Stimulated activated CD8-positive, alpha-beta memory T cell treated with anti-CD3 and anti-CD28 coated beads, Interleukin-7, amount 100 ng/mL, for 48 hours (primary cell): Measurements from ENCODE around the gene ECI2.
"Not testable (repeated sequence)": the region's sequence is repeated elsewhere in the genome, so short reads cannot be mapped to it uniquely, and the experiment has no call there.

ENCODE experiments used
- DNase-seq, 2 donors: peaks; one replicate each; pipeline ENCODE4 v3.0.0-alpha.2; 2020; ENCODE audit warnings: low read depth in 1 of 2; ENCODE audit errors: extremely low read depth in 1 of 2

Gene ECI2

GRCh38 chr6:4139272-4139671 is 3.9 kb upstream of the ECI2 start:
- no peak for DNase-seq

- DNase-seq = no peak
Observed at GRCh38 chr6:4138186-4138585, 2.8 kb upstream of the ECI2 start.

GRCh38 chr6:4136354-4136831 is 1.0 kb upstream of the ECI2 start:
- no peak for DNase-seq

GRCh38 chr6:4135665-4136353 is 434 bp upstream of the ECI2 start:
- DNase-seq = peak; percentile 85 to 87

- DNase-seq = peak in 1 of 2 donors; percentile 22
Observed at GRCh38 chr6:4133941-4134838, 1.2 kb downstream of the ECI2 start.

- no peak for DNase-seq
Observed at GRCh38 chr6:4130357-4130987, 4.9 kb downstream of the ECI2 start.

- no peak for DNase-seq
Observed at GRCh38 chr6:4129446-4129845, 5.9 kb downstream of the ECI2 start.

- no peak for DNase-seq
Observed at GRCh38 chr6:4128748-4129147, 6.6 kb downstream of the ECI2 start.

- DNase-seq = no peak
Observed at GRCh38 chr6:4128072-4128471, 7.3 kb downstream of the ECI2 start.

- no peak for DNase-seq
Observed at GRCh38 chr6:4125933-4126864, 9.2 kb downstream of the ECI2 start.

GRCh38 chr6:4125500-4125899 is 9.9 kb downstream of the ECI2 start:
- no peak for DNase-seq

GRCh38 chr6:4124351-4124750 is 11.0 kb downstream of the ECI2 start:
- no peak for DNase-seq

GRCh38 chr6:4115741-4116140 is 19.6 kb downstream of the ECI2 start:
- no peak for DNase-seq

GRCh38 chr6:4114123-4114522 is 21.3 kb downstream of the ECI2 start:
- no peak for DNase-seq

GRCh38 chr6:4113649-4114048 is 21.7 kb downstream of the ECI2 start:
- DNase-seq = no peak

- no peak for DNase-seq
Observed at GRCh38 chr6:4112366-4112765, 23.0 kb downstream of the ECI2 start.

- not testable (repeated sequence) for DNase-seq
Observed at GRCh38 chr6:4109363-4109815, 26.0 kb downstream of the ECI2 start.

GRCh38 chr6:4108561-4109093 is 26.7 kb downstream of the ECI2 start:
- no peak for DNase-seq

- DNase-seq = no peak
Observed at GRCh38 chr6:4107873-4108272, 27.5 kb downstream of the ECI2 start.

GRCh38 chr6:4105980-4106536 is 29.3 kb downstream of the ECI2 start:
- no peak for DNase-seq
